ENCODE results near the gene PCDH19. TPM values are rescaled to one million over a fixed set of nuclear protein-coding genes. Genes with fewer than 3 reads are reported as not detected.

The PCDH19 gene
- total and polyA plus RNA-seq, 2 experiments from 2014 or later, result 0.87 to 1.4 TPM

DNA sequence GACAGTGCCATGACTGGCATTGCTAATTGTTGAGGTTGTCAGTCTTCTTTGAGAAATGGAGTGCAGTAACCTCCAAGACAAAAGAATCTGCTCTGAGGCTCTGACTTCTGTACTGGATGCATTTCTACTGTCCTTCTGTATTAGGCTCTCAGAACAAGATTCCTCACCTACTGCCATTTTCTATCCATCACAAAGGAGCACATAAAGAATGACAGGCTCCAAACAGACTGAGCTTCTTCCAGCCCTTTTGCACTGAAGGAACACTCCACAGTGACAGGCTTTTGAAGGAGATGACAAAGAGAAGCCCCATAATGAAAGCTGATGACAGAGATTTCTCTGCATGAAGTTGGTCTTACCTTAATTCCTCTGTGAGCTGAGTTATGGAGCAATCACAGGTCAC is 162.2 kb downstream of the PCDH19 start (continued):
- TF ChIP-seq ZNF462 (CRISPR knock-in tag; IDR thresholded peaks at IDR 0.05) (no peak), JUNB (IDR thresholded peaks at IDR 0.05; ENCODE audit: unreplicated experiment) (no peak), ZNF331 (CRISPR knock-in tag; IDR thresholded peaks at IDR 0.05; ENCODE audit: low read depth) (no peak), EZH2 (IDR thresholded peaks at IDR 0.05; ENCODE audit: low read depth, unreplicated experiment) (no peak), EZH2phosphoT487 (IDR thresholded peaks at IDR 0.05; ENCODE audit: unreplicated experiment) (no peak)

GRCh38 chrX:100244681-100245080 is 165.4 kb downstream of the PCDH19 start:
- Histone ChIP-seq H3K4me2 (no peak overlapping the region), H2AFZ (no peak overlapping the region), H3K4me3 (no peak overlapping the region), H3K27ac (ENCODE audit: low read depth) (no peak overlapping the region), H3K36me3 (ENCODE audit: insufficient read depth) (no peaks in the 10 kb centered on the region), H3K27me3 (ENCODE audit: insufficient read depth) (no peaks in the 10 kb centered on the region), H4K20me1 (replicated peaks; ENCODE audit: insufficient read depth) (no peaks in the 10 kb centered on the region), H3F3A (replicated peaks; ENCODE audit: low read depth) (no peaks in the 10 kb centered on the region), H3K4me1 (ENCODE audit: insufficient read depth) (no peaks in the 10 kb centered on the region), H3K9me2 (ENCODE audit: insufficient read depth) (no peaks in the 10 kb centered on the region), H3K79me2 (replicated peaks; ENCODE audit: insufficient read depth) (no peaks in the 10 kb centered on the region)
- Mint-ChIP-seq H3K36me3 (ENCODE audit: low read depth) (no peaks in the 10 kb centered on the region; the same call in 2 of the 3 replicates), H3K27ac (no peak overlapping the region), H3K9me3 (no peaks in the 10 kb centered on the region), H3K4me3 (no peak overlapping the region), H3K27me3 (ENCODE audit: insufficient read depth, low read depth, poor library complexity) (no peaks in the 10 kb centered on the region), H3K4me1 (no peaks in the 10 kb centered on the region)
- ATAC-seq (no peak), DNase-seq (ENCODE audit: low spot score) (no peak)
- TF ChIP-seq ZNF462 (CRISPR knock-in tag; IDR thresholded peaks at IDR 0.05) (no peak), ZNF331 (CRISPR knock-in tag; IDR thresholded peaks at IDR 0.05; ENCODE audit: low read depth) (no peak), EZH2 (IDR thresholded peaks at IDR 0.05; ENCODE audit: low read depth, unreplicated experiment) (no peak), CREB1 (CRISPR knock-in tag; IDR thresholded peaks at IDR 0.05; ENCODE audit: low read depth) (no peak), EZH2phosphoT487 (IDR thresholded peaks at IDR 0.05; ENCODE audit: unreplicated experiment) (no peak), NANOG (IDR thresholded peaks at IDR 0.05; ENCODE audit: borderline replicate concordance) (no peak)
